C4-2B (cell line): ENCODE data around the gene SELENOO.

Experiments
- CTCF ChIP-seq: fragments of 450-650 bp; conservative IDR thresholded peaks from 2 replicates; pipeline ENCODE4 v1.5.1; 2017; ENCODE audit warnings: mild to moderate bottlenecking
- ZFX ChIP-seq: fragments of 450-650 bp; IDR thresholded peaks from 2 replicates; pipeline ENCODE4 v1.6.1; 2017

GRCh38 chr22:50259302-50259701, 58.5 kb downstream of the SELENOO start:
- no peak for TF ChIP-seq CTCF
- TF ChIP-seq ZFX: no peak
